Keratinocyte (primary cell): ENCODE data around the gene SPRED2. TPM values are rescaled to one million over a fixed set of nuclear protein-coding genes. Genes with fewer than 3 reads are reported as not detected.

Source experiments
- DNase-seq: peaks from one replicate; pipeline ENCODE4 v3.0.0-alpha.2; 2011; ENCODE audit warnings: low read depth, missing footprints, low spot score
- FAIRE-seq: peaks from 2 replicates; lab custom pipeline; 2011; peaks lifted over from hg19 to GRCh38; lab: Jason Lieb, UNC
- H2AFZ ChIP-seq: 2 replicates; pipeline ENCODE4 v1.6.0; 2012; ENCODE audit warnings: low read length, control low read depth, inconsistent platforms; ENCODE audit not compliant: control insufficient read depth
- H3K27ac ChIP-seq: 2 replicates; pipeline ENCODE4 v1.5.1; 2011; ENCODE audit warnings: low read length; ENCODE audit not compliant: control insufficient read depth, insufficient read depth
- H3K27me3 ChIP-seq: 3 replicates; pipeline ENCODE4 v1.6.0; 2011; ENCODE audit warnings: low read length; ENCODE audit not compliant: control insufficient read depth, insufficient read depth; ENCODE audit errors: extremely low read depth
- H3K36me3 ChIP-seq, 2 experiments: 2 replicates in 1 of 2; 3 replicates in 1 of 2; pipeline ENCODE4 v1.5.1; 2011; ENCODE audit warnings: low read length in 2 of 2, mild to moderate bottlenecking in 1 of 2; ENCODE audit not compliant: control insufficient read depth in 2 of 2, insufficient read depth in 2 of 2; ENCODE audit errors: extremely low read depth in 1 of 2
- H3K4me1 ChIP-seq: 3 replicates; pipeline ENCODE4 v1.5.1; 2011; ENCODE audit warnings: low read length; ENCODE audit not compliant: control insufficient read depth, insufficient read depth; ENCODE audit errors: extremely low read depth
- H3K4me2 ChIP-seq: 3 replicates; pipeline ENCODE4 v1.6.0; 2011; ENCODE audit warnings: low read depth, low read length; ENCODE audit not compliant: control insufficient read depth, insufficient read depth; ENCODE audit errors: extremely low read depth
- H3K4me3 ChIP-seq, 3 experiments: fragments of 200-600 bp in 1 of 3; sonication (generic) in 1 of 3; 2 replicates in 2 of 3; 3 replicates in 1 of 3; pipeline ENCODE4 v1.5.1; 2011 to 2016; ENCODE audit warnings: low read length in 3 of 3, mild to moderate bottlenecking in 3 of 3, control low read depth in 2 of 3, inconsistent platforms in 1 of 3, low read depth in 1 of 3, mixed read lengths in 1 of 3, mixed run types in 1 of 3, moderate library complexity in 1 of 3; ENCODE audit not compliant: control insufficient read depth in 2 of 3, insufficient read depth in 2 of 3; ENCODE audit errors: extremely low read depth in 1 of 3
- H3K79me2 ChIP-seq: 2 replicates; pipeline ENCODE4 v1.6.0; 2012; ENCODE audit warnings: low read length; ENCODE audit not compliant: control insufficient read depth, insufficient read depth
- H3K9ac ChIP-seq: 3 replicates; pipeline ENCODE4 v1.6.0; 2011; ENCODE audit warnings: low read length; ENCODE audit not compliant: control insufficient read depth, insufficient read depth; ENCODE audit errors: extremely low read depth
- H3K9me1 ChIP-seq: 3 replicates; pipeline ENCODE4 v1.6.0; 2011; ENCODE audit warnings: low read length; ENCODE audit not compliant: control insufficient read depth, insufficient read depth; ENCODE audit errors: extremely low read depth
- H3K9me3 ChIP-seq: 2 replicates; pipeline ENCODE4 v1.5.1; 2012; ENCODE audit warnings: low read depth, low read length; ENCODE audit not compliant: control insufficient read depth
- H4K20me1 ChIP-seq: 3 replicates; pipeline ENCODE4 v1.6.0; 2011; ENCODE audit warnings: low read length; ENCODE audit not compliant: control insufficient read depth, insufficient read depth; ENCODE audit errors: extremely low read depth
- EZH2 ChIP-seq: IDR thresholded peaks from one replicate; pipeline ENCODE4 v1.6.1; 2012; ENCODE audit warnings: inconsistent platforms, mild to moderate bottlenecking, low read length, moderate library complexity
- dilution Hi-C: fragments of 300-500 bp; cut with MboI; formaldehyde crosslinking; loops from one replicate; pipeline ENCODE4 v1.7.0; 2020; ENCODE audit warnings: low sequenced_read_pairs; ENCODE audit not compliant: extremely low pct_ligation_motif_present
- polyA plus RNA-seq, 5 experiments: library from polyadenylated mRNA; depleted of rRNA in 3 of 5; stranded (reverse) in 3 of 5; stranded (forward) in 1 of 5; unstranded in 1 of 5; fragments of >200 nt; gene quantifications; 1 replicate in 1 of 5; 2 replicates in 3 of 5; 3 replicates in 1 of 5; pipeline versions ENCODE4 v1.2.1 to v1.2.3, GENCODE V29; 2011 to 2012; ENCODE audit warnings: missing spikeins in 2 of 5, low read depth in 1 of 5, low replicate concordance in 1 of 5
- TF ChIP-seq, protein P1 (sequence below), 3 experiments: IDR thresholded peaks in 1 of 3; conservative IDR thresholded peaks in 1 of 3; optimal IDR thresholded peaks in 1 of 3; 2 replicates in 2 of 3; 3 replicates in 1 of 3; pipeline versions ENCODE3 to v1.5.1; 2011; ENCODE audit warnings: low read length in 3 of 3, mild to moderate bottlenecking in 3 of 3, moderate library complexity in 2 of 3, control low read depth in 1 of 3, inconsistent platforms in 1 of 3; ENCODE audit not compliant: insufficient read depth in 2 of 3; ENCODE audit errors: extremely low read depth in 1 of 3

The SPRED2 gene
- polyA plus RNA-seq, 1 donor (not counting 4 experiments of a cell fraction or from before 2014, with no cell fraction given), result 26.8 TPM

DNA sequence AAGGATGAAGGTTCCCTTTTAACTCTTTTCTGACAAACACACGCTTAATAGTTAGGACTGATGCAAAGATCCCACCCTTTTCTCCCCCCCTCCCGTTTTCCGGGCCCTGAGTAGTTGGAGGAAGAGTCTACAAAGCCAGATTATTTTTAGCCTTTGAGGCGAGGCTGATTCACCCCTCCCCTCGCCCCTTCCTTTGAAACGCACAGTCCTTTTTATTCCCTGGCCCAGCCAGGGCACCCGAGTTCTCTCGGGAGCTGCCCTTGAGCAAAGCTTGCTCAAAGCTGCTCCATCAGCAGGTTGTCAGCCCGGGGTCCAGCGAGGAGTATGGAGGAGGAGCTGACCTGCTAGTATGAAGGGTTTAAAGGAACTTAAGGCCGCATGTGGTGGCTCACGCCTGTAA, 47.1 kb upstream of the SPRED2 start:
- Histone ChIP-seq H3K27ac (no peak overlapping the region), H3K4me3 (no peak overlapping the region), H3K27me3 (no peaks in the 10 kb centered on the region), H3K9me1 (no peaks in the 10 kb centered on the region), H3K4me1 (no peaks in the 10 kb centered on the region), H3K79me2 (no peaks in the 10 kb centered on the region), H3K36me3 (no peaks in the 10 kb centered on the region), H3K4me2 (no peak overlapping the region), H4K20me1 (no peaks in the 10 kb centered on the region), H2AFZ (no peak overlapping the region), H3K9me3 (peaks cover 2% of the 10 kb centered on the region), H3K9ac (no peak overlapping the region)
- dilution Hi-C loops, result no loop called here
- no peak for DNase-seq
- no peak for TF ChIP-seq EZH2
- TF ChIP-seq, protein P1, sequence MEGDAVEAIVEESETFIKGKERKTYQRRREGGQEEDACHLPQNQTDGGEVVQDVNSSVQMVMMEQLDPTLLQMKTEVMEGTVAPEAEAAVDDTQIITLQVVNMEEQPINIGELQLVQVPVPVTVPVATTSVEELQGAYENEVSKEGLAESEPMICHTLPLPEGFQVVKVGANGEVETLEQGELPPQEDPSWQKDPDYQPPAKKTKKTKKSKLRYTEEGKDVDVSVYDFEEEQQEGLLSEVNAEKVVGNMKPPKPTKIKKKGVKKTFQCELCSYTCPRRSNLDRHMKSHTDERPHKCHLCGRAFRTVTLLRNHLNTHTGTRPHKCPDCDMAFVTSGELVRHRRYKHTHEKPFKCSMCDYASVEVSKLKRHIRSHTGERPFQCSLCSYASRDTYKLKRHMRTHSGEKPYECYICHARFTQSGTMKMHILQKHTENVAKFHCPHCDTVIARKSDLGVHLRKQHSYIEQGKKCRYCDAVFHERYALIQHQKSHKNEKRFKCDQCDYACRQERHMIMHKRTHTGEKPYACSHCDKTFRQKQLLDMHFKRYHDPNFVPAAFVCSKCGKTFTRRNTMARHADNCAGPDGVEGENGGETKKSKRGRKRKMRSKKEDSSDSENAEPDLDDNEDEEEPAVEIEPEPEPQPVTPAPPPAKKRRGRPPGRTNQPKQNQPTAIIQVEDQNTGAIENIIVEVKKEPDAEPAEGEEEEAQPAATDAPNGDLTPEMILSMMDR (optimal IDR thresholded peaks at IDR 0.05 in 1 of 3, IDR thresholded peaks at IDR 0.05 in 1 of 3, conservative IDR thresholded peaks at IDR 0.05 in 1 of 3; ENCODE audit: extremely low read depth in 1 of 3, insufficient read depth in 2 of 3, low read length in 3 of 3), result no peak
- FAIRE-seq, result no peak

DNA sequence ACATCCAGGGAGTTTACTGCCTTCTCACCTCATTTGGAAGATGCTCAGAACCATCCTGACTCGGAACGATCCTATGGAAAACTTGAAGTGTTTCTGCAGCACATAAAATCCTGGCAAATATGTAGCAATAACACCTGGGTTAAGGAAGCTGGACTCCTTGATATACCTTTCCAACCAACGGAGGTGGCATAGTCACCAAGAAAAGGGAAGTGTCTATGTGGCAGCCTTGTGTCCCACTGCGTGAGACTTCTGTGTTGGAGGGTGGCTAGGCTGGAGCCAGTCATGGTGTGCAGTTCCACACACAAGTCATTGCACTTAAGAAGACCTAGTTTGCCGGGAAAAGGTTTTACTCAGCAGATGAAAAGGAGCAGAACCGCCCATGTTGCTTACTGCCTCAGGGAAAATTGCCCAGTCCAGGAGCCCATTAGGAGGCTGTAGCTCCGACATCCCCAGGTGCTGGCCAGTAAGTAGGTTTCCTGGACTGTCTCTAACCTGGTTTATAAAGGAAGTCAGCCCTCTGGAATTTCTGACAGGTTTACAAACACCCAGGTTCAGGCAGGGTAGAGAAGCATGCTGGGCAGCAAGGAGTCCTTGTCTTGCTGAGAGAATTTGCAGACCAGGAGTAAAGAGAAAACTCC, 46.2 kb upstream of the SPRED2 start:
- no peaks in the 10 kb centered on the region for H3K9me1 ChIP-seq
- no peaks in the 10 kb centered on the region for H3K79me2 ChIP-seq
- no peak overlapping the region for H3K4me3 ChIP-seq
- peaks cover 2% of the 10 kb centered on the region for H3K9me3 ChIP-seq
- H4K20me1 ChIP-seq, result no peaks in the 10 kb centered on the region
- no peak for DNase-seq
- dilution Hi-C loops, result no loop called here
- H3K27me3 ChIP-seq, result no peaks in the 10 kb centered on the region
- no peak overlapping the region for H3K4me2 ChIP-seq
- no peak overlapping the region for H3K9ac ChIP-seq
- H3K27ac ChIP-seq, result no peak overlapping the region
- FAIRE-seq, result no peak
- H3K4me1 ChIP-seq, result no peaks in the 10 kb centered on the region
- no peaks in the 10 kb centered on the region for H3K36me3 ChIP-seq
- no peak for TF ChIP-seq EZH2
- no peak overlapping the region for H2AFZ ChIP-seq

DNA sequence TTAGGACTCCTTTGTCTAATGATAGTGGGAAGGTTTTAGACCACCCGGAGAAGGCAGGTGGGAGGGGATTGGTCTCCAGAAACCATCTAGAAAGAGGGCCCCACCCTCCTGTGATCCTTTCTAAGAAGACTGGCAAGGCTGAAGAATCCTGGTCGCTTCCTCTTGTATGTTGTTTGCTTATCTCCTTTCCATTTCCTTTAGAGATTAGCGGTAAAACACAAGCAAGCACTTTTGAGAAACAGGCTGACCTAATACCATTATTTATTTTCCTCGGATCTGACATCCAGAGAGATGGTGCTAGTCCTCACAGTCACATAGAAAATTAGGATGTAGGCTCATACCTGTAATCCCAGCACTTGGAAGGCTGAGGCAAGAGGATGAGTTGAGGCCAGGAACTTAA, 45.2 kb upstream of the SPRED2 start:
- Histone ChIP-seq H3K4me1 (no peaks in the 10 kb centered on the region), H3K79me2 (no peaks in the 10 kb centered on the region), H3K9ac (no peak overlapping the region), H3K9me1 (no peaks in the 10 kb centered on the region), H3K4me2 (no peak overlapping the region), H3K36me3 (no peaks in the 10 kb centered on the region), H3K27me3 (no peaks in the 10 kb centered on the region), H2AFZ (no peak overlapping the region), H3K4me3 (no peak overlapping the region), H4K20me1 (no peaks in the 10 kb centered on the region), H3K27ac (no peak overlapping the region), H3K9me3 (peaks cover 4% of the 10 kb centered on the region)
- DNase-seq (no peak), FAIRE-seq (no peak)
- no peak for TF ChIP-seq EZH2
- TF ChIP-seq, protein P1 (optimal IDR thresholded peaks at IDR 0.05 in 1 of 3, IDR thresholded peaks at IDR 0.05 in 1 of 3, conservative IDR thresholded peaks at IDR 0.05 in 1 of 3; ENCODE audit: extremely low read depth in 1 of 3, insufficient read depth in 2 of 3, low read length in 3 of 3), result no peak
- dilution Hi-C loops, result no loop called here
